GM18508 (cell line): ENCODE results near the gene SMOC1.

ENCODE experiments used
- ATAC-seq: cut with Tn5 transposase; IDR thresholded peaks from one replicate; pipeline ENCODE4 v1.9.1; 2021; ENCODE audit warnings: moderate number of reproducible peaks; ENCODE audit not compliant: insufficient read depth, unreplicated experiment

The SMOC1 gene, protein sequence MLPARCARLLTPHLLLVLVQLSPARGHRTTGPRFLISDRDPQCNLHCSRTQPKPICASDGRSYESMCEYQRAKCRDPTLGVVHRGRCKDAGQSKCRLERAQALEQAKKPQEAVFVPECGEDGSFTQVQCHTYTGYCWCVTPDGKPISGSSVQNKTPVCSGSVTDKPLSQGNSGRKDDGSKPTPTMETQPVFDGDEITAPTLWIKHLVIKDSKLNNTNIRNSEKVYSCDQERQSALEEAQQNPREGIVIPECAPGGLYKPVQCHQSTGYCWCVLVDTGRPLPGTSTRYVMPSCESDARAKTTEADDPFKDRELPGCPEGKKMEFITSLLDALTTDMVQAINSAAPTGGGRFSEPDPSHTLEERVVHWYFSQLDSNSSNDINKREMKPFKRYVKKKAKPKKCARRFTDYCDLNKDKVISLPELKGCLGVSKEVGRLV

DNA sequence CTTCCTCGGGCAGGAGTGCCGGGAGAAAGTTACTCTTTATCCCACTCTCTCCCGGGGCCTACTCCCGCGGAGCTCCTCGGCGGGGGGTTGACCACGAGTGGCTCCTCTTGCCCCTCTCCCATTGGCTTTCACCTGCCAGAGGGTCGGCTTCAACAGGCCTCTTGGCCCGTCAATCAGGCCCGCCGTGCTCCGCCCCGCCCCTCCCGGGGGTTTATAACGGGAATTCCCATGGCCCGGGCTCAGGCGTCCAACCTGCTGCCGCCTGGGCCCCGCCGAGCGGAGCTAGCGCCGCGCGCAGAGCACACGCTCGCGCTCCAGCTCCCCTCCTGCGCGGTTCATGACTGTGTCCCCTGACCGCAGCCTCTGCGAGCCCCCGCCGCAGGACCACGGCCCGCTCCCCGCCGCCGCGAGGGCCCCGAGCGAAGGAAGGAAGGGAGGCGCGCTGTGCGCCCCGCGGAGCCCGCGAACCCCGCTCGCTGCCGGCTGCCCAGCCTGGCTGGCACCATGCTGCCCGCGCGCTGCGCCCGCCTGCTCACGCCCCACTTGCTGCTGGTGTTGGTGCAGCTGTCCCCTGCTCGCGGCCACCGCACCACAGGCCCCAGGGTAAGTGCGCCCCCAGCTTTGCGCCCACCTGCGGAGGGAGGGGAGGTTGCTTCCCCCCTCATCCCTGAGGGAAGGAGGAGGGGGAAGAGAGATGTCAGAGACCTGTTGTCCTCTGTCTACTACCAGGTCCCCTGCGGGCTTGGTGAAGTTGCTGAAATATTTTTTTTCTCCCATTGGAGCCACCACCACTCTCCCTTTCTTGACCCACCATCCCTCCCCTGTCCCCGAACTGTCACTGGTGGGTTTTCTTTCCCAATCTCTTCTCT lies at the start of gene SMOC1:
TSS of gene SMOC1 (plus strand) at position 242 of the 869 bp plus-strand sequence. CDS start at position 505, 263 bp downstream.
- no peak for ATAC-seq

DNA sequence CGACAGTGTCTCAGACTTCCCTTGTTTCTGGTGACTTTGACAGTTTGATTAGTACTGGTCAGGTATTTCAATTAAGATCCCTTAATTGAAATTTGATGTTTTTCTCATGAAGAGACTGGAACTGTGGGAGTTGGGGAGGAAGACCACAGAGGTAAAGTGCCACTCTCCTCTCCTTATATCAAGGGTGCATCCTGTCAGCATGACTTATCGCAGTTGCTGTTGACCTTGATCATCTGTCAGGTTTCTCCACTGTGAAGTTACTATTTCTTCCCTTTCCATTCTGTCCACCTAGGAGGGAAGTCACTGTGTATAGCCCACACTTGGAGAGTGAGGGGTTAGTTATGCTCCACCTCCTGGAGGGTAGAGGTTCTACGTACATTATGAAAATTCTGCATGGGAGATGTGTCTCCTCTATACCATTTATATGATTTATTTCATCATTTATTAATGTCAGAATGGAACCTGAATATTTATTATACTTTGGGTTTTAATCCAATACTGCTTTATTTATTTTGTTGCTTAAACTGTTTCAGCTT lies 40.3 kb upstream of the SMOC1 start:
- no peak for ATAC-seq

DNA sequence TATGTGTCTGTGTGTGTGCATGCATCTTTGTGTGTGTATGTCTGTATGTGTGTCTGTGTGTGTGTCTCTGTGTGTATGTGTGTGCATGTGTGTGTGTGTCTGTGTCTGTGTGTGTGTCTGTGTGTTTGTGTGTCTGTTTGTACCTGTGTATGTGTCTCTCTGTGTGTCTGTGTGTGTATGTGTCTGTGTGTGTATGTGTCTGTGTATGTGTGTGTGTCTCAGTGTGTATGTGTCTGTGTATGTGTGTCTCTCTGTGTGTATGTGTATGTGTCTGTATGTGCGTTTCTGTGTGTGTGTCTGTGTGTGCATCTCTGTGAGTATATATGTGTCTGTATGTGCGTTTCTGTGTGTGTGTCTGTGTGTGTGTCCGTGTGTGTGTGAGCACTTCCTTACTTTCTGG lies 39.6 kb upstream of the SMOC1 start:
- no peak for ATAC-seq

DNA sequence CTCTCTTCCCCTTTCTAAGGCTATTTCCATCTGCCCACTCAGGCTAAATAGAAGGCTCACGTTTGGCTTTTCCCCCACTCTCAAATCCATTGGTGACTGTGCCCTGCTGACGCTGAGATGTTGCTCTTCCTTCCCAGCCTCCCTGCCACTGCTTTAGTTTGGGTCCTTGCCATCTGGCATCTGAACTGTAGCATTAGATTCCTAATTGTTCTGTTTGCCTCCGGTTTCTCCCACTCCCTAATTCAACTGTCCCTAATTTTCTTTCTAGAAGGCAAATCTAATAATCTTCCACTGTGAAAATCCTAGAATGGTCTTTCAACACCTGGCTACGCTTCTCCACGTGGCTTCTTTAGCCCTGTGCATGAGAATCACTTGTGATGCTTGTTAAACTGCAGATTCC lies 37.6 kb upstream of the SMOC1 start:
- no peak for ATAC-seq

DNA sequence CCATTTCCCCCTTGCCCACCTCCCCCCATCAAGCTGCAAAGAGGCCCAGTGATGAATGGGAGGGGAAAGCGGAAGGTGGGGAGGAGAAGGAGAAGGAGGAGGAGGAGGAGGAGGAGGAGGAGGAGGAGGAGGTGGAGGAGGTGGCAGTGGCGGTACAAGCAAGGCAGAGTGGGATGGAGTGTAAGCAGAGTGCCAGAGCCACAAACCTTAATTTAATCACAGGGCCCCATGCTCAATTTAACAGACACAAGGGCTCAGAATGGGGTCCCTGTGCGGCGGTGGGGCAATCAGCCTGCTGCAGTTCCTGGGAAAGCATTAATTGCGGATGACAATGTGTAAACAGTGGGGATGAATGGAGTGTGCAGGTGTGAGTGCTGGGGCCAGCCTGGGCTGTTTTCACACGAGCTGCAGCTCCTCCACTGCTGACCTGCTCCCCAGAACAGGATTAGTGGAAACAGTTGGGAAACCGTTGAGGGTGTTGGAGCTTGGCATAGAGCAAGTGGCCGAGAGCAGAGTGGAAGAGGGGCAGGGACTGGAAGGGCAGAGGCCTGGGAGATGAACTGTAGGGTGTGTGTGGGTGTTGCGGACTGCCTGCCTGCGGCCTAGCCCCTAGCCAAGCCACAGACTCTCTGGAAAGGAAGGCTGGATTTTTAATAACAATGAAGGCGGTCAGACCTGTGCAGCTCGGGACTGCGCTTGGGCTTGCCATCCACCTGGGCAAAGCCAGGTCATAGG lies 36.4 kb upstream of the SMOC1 start:
- ATAC-seq, result no peak

DNA sequence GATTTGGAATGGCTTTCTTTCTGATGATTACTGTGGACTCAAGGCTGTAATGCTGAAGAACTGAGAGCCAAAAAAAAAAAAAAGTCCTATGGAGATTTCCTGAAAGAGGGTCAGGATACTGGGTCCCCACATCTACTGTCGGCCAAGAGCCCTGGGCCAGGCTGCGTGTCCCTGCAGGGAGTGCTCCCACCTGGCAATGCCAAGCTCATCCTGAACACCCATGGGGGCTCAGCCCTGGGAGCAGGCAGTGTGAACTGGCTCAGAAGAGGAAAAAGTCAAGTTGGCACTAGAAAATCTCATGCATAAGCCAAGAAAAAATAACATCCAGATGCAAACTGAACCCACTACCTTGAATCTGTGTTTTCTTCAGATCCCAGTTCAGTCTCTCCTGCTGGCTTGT lies 35.0 kb upstream of the SMOC1 start:
- ATAC-seq, result no peak

DNA sequence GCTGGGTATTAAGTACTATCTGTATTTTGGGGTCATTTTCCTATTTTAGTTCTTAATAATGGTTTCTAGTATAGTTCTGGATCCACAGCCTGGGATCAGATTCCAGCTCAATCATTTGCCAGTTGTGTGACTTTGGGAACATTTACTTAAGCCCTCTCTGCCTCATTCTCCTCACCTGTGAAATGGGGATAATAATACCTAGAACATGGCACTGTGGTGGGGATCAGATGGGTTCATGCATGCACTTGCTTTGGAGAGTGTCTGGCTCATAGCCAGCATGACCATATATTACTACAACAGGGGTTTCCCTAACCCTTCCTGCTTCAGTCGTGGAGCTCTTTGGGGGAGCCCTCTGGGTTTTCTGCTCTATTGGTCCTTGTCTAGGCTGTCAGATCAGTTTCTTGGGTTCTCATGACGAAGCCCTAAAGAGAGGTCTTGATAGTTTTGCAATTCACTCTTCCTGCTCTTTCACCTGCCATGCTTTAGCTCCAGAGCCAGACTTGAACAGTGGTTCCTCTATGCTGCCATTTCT lies 34.1 kb upstream of the SMOC1 start:
- ATAC-seq, result no peak

DNA sequence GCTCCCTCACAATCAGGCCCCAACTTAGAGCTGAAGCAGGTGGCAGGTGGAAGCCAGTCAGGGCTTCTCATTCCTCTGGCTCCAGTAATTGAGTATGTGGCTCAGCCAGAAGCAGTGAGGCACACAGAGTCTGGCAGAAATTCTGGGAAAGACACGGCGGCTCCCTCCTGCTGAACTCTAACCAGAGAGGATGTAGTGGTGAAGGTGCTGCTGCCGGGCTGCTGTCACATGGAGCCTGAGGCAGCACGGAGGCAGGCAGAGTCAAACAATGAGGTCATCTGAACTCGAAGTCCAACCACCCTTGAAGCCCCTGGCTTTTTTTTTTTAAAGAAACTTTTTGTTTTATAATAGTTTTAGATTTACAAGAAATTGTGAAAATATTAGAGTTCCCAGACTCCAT lies 33.4 kb upstream of the SMOC1 start:
- ATAC-seq, result no peak

DNA sequence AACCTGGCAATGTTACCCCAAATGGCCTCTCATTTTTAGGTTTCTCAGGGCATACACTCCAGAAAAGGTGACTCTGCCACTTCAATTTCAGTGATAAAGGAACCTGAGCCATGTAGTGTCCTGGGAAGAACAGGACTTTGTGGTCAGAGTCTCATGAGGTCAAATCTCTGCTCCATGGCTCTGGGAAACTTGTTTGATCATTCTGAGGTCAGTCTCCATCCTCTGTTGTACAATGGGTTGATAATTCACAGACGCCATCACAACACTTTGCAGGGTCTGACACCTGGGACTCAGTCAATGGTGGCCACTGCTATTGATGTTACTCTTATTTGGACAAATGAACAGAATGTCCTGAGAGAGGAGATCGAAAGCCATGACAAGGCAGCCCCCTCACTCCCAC lies 31.1 kb upstream of the SMOC1 start:
- ATAC-seq, result no peak

DNA sequence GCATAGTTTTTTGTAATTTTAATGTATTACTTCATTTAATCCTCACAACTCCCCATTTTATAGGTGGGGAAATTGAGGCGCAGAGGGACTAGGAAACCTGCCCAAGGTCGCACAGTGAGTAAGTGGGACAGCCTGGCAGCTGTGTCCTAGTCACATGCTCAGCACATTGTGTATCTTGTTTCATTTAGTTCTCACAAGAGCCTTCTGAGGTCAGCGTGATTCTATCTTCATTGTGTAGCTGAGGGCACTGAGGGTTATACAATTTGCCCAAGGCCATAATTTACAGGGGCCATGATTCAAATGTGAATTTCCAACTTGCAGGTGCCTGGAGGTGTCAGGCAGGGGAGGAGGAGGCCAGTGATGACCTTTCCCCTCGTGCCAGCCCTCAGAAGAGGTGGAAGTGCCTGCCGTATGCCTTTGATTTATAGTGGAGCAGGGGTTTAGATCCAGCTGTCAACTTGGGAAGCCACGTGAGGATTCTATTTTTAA lies 30.3 kb upstream of the SMOC1 start:
- ATAC-seq, result no peak

DNA sequence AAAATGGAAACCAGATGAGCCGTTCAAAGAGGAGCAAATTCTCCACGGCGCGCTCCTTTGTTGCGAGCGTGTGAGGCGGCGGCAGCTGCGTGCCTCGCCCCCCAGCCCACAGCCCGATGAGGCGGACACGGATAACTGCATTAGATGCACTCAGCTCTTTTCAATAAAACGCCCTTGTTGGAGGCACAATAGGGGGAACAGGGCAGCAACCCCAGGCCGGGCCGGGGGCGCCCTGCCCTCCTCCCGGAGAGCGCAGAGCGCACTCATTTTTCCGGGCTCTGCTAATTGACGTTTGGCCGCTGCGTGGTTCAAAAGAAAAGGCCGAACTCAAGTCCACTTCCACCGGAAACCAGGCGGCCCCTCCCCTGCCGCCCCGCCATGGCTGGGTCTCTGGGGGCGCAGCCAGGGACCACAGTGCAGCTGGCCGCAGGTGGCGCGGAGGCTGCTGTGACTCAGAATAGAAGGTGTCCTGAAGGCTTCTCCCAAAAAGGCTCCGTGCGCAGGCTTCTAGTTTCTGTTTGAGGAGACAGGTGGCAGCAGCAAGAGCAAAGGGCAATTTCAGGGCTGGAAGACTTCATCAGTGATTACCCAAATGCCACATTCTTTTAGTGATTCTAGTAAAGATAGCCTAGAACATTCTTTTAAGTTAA lies 29.0 kb upstream of the SMOC1 start:
- no peak for ATAC-seq

DNA sequence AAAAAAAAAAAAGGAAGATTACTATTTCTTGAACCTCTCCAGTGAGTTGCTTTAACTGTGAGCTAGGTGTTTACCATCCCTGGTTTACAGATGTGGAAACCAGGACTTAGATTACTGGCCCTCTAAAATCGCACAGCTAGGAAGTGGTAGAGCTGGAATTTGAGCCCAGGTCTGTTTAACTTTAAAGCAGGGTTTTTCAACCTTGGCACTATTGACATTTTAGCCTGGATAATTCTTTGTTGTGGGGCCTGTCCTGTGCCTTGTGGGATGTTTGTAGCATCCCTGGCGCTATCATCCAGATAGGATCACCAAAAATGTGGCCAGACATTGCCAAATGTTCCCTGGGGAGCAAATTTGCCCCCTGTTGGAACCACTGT lies 28.5 kb upstream of the SMOC1 start:
- no peak for ATAC-seq

DNA sequence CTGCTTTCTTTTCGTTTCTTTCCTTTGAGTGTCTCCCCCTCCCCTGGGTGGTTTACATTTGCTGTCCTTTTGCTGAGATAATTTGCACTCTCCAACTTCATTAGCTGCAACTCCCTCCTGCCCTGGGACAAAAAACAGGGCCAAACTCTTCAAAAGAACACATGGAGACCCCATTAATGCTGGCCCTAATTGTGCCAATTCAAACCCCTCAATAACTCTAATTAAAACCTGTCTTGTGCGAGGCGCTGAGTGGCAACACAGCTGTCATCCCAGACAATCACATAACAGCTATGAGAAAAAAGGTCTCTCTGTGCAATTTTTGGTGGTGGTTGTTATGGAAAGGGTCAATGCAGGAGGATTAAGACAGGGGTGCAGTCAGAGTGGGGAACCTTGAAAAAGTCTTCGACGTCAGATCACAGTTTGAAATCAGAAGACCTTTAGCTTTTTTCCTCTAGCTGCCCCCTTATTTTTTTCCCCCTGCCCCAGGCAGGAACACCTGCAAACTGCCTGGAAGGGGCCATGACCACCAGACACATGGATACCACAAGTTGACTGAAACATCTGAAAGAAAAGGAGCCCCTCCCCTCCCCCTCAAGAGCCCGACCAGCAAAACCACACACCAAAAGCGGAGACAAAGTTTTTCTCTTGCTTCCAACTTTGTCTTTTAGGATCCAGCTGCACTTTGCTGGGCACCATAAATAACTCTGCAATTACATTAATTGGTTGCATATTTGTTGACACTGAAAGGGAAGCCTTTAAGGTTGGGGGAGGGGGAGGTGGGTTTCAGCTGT lies 26.5 kb upstream of the SMOC1 start:
- no peak for ATAC-seq

DNA sequence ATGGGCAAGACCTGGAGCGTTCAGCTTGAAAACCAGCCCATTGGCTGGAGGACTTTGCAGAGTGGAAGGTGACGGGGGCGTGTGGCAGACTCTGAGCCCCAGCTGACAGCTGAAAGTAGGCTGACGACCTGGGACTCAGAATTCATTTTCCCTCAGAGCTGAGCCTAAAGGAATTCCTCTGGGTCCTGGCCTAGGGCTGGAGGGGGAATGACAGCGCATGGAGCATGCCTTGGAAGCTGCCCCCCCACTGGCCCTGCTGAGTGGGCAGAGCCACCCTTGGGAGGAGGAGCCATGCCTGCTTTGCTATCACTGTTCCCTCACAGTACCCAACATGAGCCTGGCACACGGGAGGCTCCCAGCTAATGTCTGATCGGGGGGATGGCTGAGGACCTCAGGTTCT lies 25.4 kb upstream of the SMOC1 start:
- ATAC-seq, result no peak

DNA sequence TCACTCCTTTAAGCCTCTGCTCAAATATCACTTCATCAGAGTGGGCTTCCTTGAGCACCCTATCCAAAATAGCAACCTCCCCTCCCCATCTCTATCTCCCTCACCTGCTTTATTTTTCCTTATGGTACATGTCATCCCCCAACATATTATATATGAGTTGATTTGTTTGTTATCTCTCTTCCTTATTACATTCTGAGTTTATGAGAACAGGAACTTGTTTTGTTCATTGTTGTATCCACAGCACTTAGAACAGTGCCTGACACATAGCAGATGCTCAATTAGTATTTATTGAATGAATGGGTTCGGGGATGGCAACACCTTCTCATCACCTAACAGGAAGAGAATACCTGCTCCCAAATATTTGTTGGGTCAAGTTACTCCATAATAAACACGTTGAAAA lies 24.6 kb upstream of the SMOC1 start:
- ATAC-seq, result no peak

DNA sequence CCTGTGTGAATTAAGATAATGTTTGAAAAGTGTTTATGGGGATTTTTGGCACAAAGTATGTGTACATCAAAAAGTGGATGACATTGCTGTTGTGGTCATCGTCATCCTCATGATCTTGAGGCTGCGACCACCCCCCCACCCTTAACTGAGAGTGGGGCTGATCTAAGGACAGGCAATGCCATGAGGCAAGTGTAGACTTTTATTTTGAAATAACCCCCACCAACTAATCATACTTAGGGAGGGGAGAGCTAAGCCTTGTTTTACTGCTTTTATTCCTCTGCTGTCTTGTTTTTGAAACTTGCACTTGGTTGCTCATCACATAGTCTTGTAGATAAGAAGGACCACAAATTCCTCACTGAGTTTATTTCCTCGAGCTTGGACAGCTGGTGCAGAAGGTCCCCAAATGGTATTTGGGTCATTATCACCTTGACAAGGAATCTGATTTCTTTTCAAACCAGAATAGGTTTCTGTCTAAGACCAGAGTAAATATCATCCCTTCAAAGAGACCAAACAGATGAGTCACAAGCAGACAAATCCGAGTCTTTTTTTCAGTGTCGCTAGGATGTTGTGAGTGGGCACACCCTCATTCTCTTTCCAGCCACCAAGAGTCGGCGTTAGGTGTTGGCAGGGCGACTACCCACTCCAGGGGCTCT lies 23.9 kb upstream of the SMOC1 start:
- no peak for ATAC-seq

DNA sequence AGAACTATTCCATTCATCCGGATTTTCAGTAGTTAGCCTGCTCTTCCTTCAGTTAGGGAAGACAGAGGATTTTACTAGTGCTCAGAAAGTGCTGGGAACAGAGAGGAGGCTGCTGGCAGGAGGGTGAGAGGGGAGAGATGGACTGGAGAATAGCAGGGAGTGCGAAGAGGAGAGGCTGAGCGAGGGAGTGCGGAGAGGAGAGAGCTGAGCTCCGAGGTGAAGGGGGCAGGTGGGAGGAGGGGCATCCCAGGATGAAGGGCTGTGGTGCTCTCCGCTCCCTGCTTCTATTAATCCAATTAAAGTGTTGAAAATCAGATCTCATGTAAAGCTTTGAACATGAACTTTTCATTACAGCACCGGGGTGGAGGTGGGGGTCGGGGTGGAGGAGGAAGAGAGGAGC lies 20.4 kb upstream of the SMOC1 start:
- no peak for ATAC-seq

DNA sequence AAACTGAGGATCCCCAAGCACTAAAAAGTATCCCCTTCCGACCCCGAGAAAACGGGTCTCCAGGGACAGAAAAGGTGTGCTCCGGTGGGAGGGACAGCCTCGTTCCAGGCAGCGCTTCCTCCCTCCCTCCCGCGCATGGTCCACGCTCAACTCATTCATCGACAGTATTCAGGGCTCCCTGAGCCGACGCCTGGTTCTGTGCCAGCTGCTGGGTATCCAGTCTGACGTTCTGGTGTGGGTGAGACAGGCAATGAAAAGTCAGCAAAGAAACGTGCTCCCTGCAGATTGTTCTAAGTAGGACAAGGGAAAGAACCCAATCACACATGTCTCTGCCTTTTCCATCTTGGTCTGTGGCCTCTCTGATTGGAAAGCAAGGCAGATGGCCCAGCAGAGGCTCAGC lies 19.6 kb upstream of the SMOC1 start:
- no peak for ATAC-seq
